H1 (cell line): ENCODE data around the gene RAPGEF5. TPM values are rescaled to one million over a fixed set of nuclear protein-coding genes. Genes with fewer than 3 reads are reported as not detected.

Experiments used
- CTCF ChIA-PET: fragments of 300-600 bp; sonication (Branson Sonifier 250); formaldehyde crosslinking; loops from one replicate; lab custom pipeline; 2021; ENCODE audit not compliant: partially characterized antibody; lab: Charles Lee
- POLR2A ChIA-PET: fragments of 300-600 bp; sonication (Branson Sonifier 250); formaldehyde crosslinking; loops from one replicate; lab custom pipeline; 2021; ENCODE audit warnings: inconsistent platforms; ENCODE audit not compliant: partially characterized antibody; lab: Charles Lee
- DNase-seq, 2 experiments: peaks; one replicate each; pipeline versions ENCODE4 v3.0.0 to v3.0.0-alpha.2; 2010 to 2022; ENCODE audit warnings: low spot score in 2 of 2, low read depth in 1 of 2, mixed read lengths in 1 of 2
- FAIRE-seq: peaks from 2 replicates; lab custom pipeline; 2011; peaks lifted over from hg19 to GRCh38; lab: Jason Lieb, UNC
- H2AFZ ChIP-seq: 2 replicates; pipeline ENCODE4 v1.8.1; 2012; ENCODE audit warnings: low read length, inconsistent platforms
- H2AK5ac ChIP-seq: 2 replicates; pipeline ENCODE4 v1.6.1; 2013; ENCODE audit warnings: low read depth, low read length
- H2BK120ac ChIP-seq: replicated peaks from 2 replicates; pipeline ENCODE3; 2013; ENCODE audit warnings: low read depth, low read length, inconsistent platforms
- H2BK12ac ChIP-seq: 2 replicates; pipeline ENCODE4 v1.6.1; 2013; ENCODE audit warnings: low read depth, low read length
- H2BK15ac ChIP-seq: 2 replicates; pipeline ENCODE4 v1.6.1; 2013; ENCODE audit warnings: low read length
- H2BK20ac ChIP-seq: 2 replicates; pipeline ENCODE4 v1.6.1; 2013; ENCODE audit warnings: low read length
- H2BK5ac ChIP-seq: 2 replicates; pipeline ENCODE4 v1.6.1; 2013; ENCODE audit warnings: low read depth, low read length
- H3K14ac ChIP-seq: 2 replicates; pipeline ENCODE4 v1.6.1; 2013; ENCODE audit warnings: inconsistent platforms; ENCODE audit not compliant: insufficient read length
- H3K18ac ChIP-seq: 2 replicates; pipeline ENCODE4 v1.6.1; 2013; ENCODE audit warnings: low read length; ENCODE audit errors: extremely low read depth
- H3K23ac ChIP-seq: 2 replicates; pipeline ENCODE4 v1.6.1; 2013; ENCODE audit warnings: inconsistent platforms; ENCODE audit not compliant: insufficient read length
- H3K23me2 ChIP-seq: 2 replicates; pipeline ENCODE4 v1.6.1; 2013; ENCODE audit warnings: low read depth, low read length
- H3K27ac ChIP-seq: 2 replicates; pipeline ENCODE4 v1.6.1; 2011; ENCODE audit warnings: low read depth, low read length, inconsistent platforms
- H3K27me3 ChIP-seq, 4 experiments: replicated peaks in 1 of 4; 1 replicate in 1 of 4; 2 replicates in 3 of 4; pipeline versions ENCODE4 v1.6.1 to v1.8.1; 2011 to 2013; ENCODE audit warnings: low read length in 3 of 4, mild to moderate bottlenecking in 3 of 4, inconsistent platforms in 2 of 4, mixed read lengths in 2 of 4, moderate library complexity in 1 of 4; ENCODE audit not compliant: control insufficient read depth in 3 of 4, insufficient read depth in 3 of 4; ENCODE audit errors: extremely low read depth in 1 of 4
- H3K36me3 ChIP-seq, 4 experiments: 2 replicates each; pipeline versions ENCODE4 v1.6.1 to v1.8.1; 2011 to 2013; ENCODE audit warnings: mild to moderate bottlenecking in 4 of 4, low read length in 3 of 4, moderate library complexity in 2 of 4, control low read depth in 1 of 4, inconsistent platforms in 1 of 4; ENCODE audit not compliant: insufficient read depth in 4 of 4, control insufficient read depth in 2 of 4
- H3K4ac ChIP-seq: replicated peaks from 2 replicates; pipeline ENCODE3; 2013; ENCODE audit warnings: low read length, low read depth, mixed read lengths, inconsistent platforms; ENCODE audit not compliant: insufficient read length
- H3K4me1 ChIP-seq, 4 experiments: replicated peaks in 1 of 4; 1 replicate in 1 of 4; 2 replicates in 3 of 4; pipeline versions ENCODE4 v1.6.1 to v1.8.1; 2011 to 2013; ENCODE audit warnings: low read length in 3 of 4, inconsistent platforms in 2 of 4, mixed read lengths in 1 of 4; ENCODE audit not compliant: insufficient read depth in 4 of 4, control insufficient read depth in 3 of 4
- H3K4me2 ChIP-seq, 2 experiments: 2 replicates each; pipeline versions ENCODE4 v1.6.1 to v1.8.1; 2011 to 2013; ENCODE audit warnings: low read depth in 2 of 2, low read length in 2 of 2, control low read depth in 1 of 2, inconsistent platforms in 1 of 2, mild to moderate bottlenecking in 1 of 2; ENCODE audit not compliant: insufficient read depth in 1 of 2
- H3K4me3 ChIP-seq, 4 experiments: fragments of 200-600, 300-600 bp in 1 of 4; sonication (generic), shearing (Covaris generic), sonication (Bioruptor Twin) in 1 of 4; 2 replicates each; pipeline versions ENCODE4 v1.5.1 to v1.8.1; 2011 to 2016; ENCODE audit warnings: low read length in 4 of 4, low read depth in 3 of 4, control low read depth in 2 of 4, inconsistent platforms in 2 of 4, mild to moderate bottlenecking in 2 of 4, mixed read lengths in 1 of 4, moderate library complexity in 1 of 4; ENCODE audit not compliant: insufficient read depth in 2 of 4; ENCODE audit errors: extremely low read depth in 1 of 4
- H3K56ac ChIP-seq: replicated peaks from 2 replicates; pipeline ENCODE3; 2013; ENCODE audit warnings: low read depth, mild to moderate bottlenecking, mixed read lengths, low read length, inconsistent platforms; ENCODE audit not compliant: insufficient read length
- H3K79me1 ChIP-seq: 2 replicates; pipeline ENCODE4 v1.6.1; 2013; ENCODE audit warnings: low read depth, low read length, control low read depth
- H3K79me2 ChIP-seq, 2 experiments: 2 replicates each; pipeline versions ENCODE4 v1.6.1 to v1.8.1; 2012 to 2013; ENCODE audit warnings: low read length in 2 of 2, mild to moderate bottlenecking in 2 of 2, inconsistent platforms in 1 of 2; ENCODE audit not compliant: insufficient read depth in 2 of 2, control insufficient read depth in 1 of 2
- H3K9ac ChIP-seq, 4 experiments: replicated peaks in 1 of 4; 1 replicate in 1 of 4; 2 replicates in 3 of 4; pipeline versions ENCODE4 v1.6.1 to v1.8.1; 2011 to 2013; ENCODE audit warnings: low read depth in 3 of 4, low read length in 3 of 4, control low read depth in 2 of 4, mild to moderate bottlenecking in 2 of 4, moderate library complexity in 2 of 4, inconsistent platforms in 1 of 4; ENCODE audit errors: extremely low read depth in 1 of 4
- H3K9me3 ChIP-seq, 2 experiments: 2 replicates each; pipeline versions ENCODE4 v1.6.1 to v1.8.1; 2012 to 2013; ENCODE audit warnings: mild to moderate bottlenecking in 2 of 2, moderate library complexity in 2 of 2, control low read depth in 1 of 2, inconsistent platforms in 1 of 2, low read depth in 1 of 2, low read length in 1 of 2, mixed read lengths in 1 of 2; ENCODE audit not compliant: insufficient read depth in 2 of 2
- H4K20me1 ChIP-seq, 2 experiments: replicated peaks in 1 of 2; 2 replicates each; pipeline versions ENCODE3 to v1.8.1; 2011 to 2013; ENCODE audit warnings: inconsistent platforms in 2 of 2, low read length in 2 of 2, mild to moderate bottlenecking in 1 of 2; ENCODE audit not compliant: insufficient read depth in 2 of 2, control insufficient read depth in 1 of 2
- H4K5ac ChIP-seq: 2 replicates; pipeline ENCODE4 v1.6.1; 2013; ENCODE audit warnings: low read length, low read depth, mixed read lengths, inconsistent platforms; ENCODE audit not compliant: insufficient read length
- H4K8ac ChIP-seq: 2 replicates; pipeline ENCODE4 v1.8.0; 2013; ENCODE audit warnings: mild to moderate bottlenecking, moderate library complexity, low read length, inconsistent platforms; ENCODE audit not compliant: insufficient read depth; ENCODE audit errors: extremely low read depth
- H4K91ac ChIP-seq: replicated peaks from 2 replicates; pipeline ENCODE3; 2013; ENCODE audit warnings: low read length, mixed read lengths, inconsistent platforms; ENCODE audit not compliant: insufficient read length
- KDM1A ChIP-seq: fragments of 200-600, 300-600 bp; sonication (generic); IDR thresholded peaks from 2 replicates; pipeline ENCODE4 v1.7.1; 2016; ENCODE audit warnings: mild to moderate bottlenecking, low read length, borderline replicate concordance
- RFX5 ChIP-seq: IDR thresholded peaks from 2 replicates; pipeline ENCODE4 v1.6.1; 2011; ENCODE audit warnings: low read depth, low read length, improper control_type of control experiment, borderline replicate concordance
- TEAD4 ChIP-seq: IDR thresholded peaks from 2 replicates; pipeline ENCODE4 v1.6.1; 2012; ENCODE audit warnings: low read depth, low read length, inconsistent platforms, mixed read lengths
- WGBS, 2 experiments: shearing (Covaris generic) in 1 of 2; methylation state at CpG; one replicate each; pipeline versions ENCODE4 v1.1.6 to v1.1.7; 2013 to 2015; ENCODE audit warnings: low lambda C conversion rate in 2 of 2, mixed read lengths in 2 of 2, inconsistent platforms in 1 of 2, low coverage in 1 of 2, missing lambda C conversion rate in 1 of 2; ENCODE audit not compliant: insufficient replicate concordance in 2 of 2, insufficient coverage in 1 of 2, insufficient read length in 1 of 2; ENCODE audit errors: extremely low coverage in 1 of 2, missing lambda C conversion rate in 1 of 2; 5-methylcytosine and 5-hydroxymethylcytosine counted together
- polyA plus RNA-seq, 7 experiments: library from polyadenylated mRNA; depleted of rRNA in 3 of 7; stranded (reverse) in 5 of 7; unstranded in 2 of 7; fragments of >200 nt in 5 of 7; fragments of 200-250 nt in 2 of 7; gene quantifications; 1 replicate in 5 of 7; 2 replicates in 1 of 7; 4 replicates in 1 of 7; pipeline versions ENCODE4 v1.2.1 to v1.2.3, GENCODE V29; 2011 to 2013; ENCODE audit warnings: missing spikeins in 2 of 7, mixed read lengths in 2 of 7
- total RNA-seq: library from RNA; stranded (reverse); fragmentation: NEBNext Ultra II Directional; extraction: Animal tissue kit (Norgen Biotek cat#: 25700); gene quantifications from 2 replicates; pipeline ENCODE4 v1.2.1, GENCODE V29; 2021
- TF ChIP-seq, protein P1 (sequence below): IDR thresholded peaks from 2 replicates; pipeline ENCODE4 v1.6.1; 2012; ENCODE audit warnings: inconsistent platforms

The RAPGEF5 gene
- total and polyA plus RNA-seq, 2 of the 8 experiments (the other 6 are each of a cell fraction or from before 2014, with no cell fraction given): 4.4 to 22.9 TPM

DNA sequence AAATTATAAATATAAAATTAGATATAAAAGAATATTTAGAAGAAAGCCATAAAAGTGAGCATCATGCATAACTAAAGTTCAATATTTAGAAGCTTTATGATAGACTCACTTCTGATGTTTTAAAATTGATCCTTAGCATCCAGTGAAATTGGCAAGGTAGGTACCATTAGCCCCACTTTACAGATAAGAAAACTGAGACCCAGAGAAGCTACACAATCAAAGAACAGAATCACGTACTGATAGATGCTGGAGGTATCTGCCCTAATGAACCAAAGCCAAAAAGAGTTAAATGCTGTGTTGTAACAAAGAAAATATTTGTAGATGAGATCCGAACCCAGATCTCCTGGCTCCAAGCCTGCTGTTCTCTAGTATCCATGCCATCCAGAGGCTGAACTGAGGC, 42.6 kb upstream of the RAPGEF5 start:
- H3K4me1 ChIP-seq: peaks cover 0 to 3% (median 0%) of the 10 kb centered on the region in 4 experiments; a peak in 1 of 7 replicates
- TF ChIP-seq RFX5: no peak
- TF ChIP-seq KDM1A: 0 out of 2 replicates have a peak, but pooled peaks have one; percentile 17
- TF ChIP-seq, protein P1, sequence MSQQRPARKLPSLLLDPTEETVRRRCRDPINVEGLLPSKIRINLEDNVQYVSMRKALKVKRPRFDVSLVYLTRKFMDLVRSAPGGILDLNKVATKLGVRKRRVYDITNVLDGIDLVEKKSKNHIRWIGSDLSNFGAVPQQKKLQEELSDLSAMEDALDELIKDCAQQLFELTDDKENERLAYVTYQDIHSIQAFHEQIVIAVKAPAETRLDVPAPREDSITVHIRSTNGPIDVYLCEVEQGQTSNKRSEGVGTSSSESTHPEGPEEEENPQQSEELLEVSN: no peak
- no peak for TF ChIP-seq TEAD4
- no peak overlapping the region for H2AFZ ChIP-seq
- 81% methylated on average over 2 of the region's 2 CpGs; no CpG with 5 or more reads in 1 of the 2 experiments for WGBS, 2 experiments
- FAIRE-seq (no peak), DNase-seq (no peak)
- H3K56ac ChIP-seq: no peak overlapping the region
- no peak overlapping the region for H3K4me3 ChIP-seq
- H3K79me1 ChIP-seq: no peaks in the 10 kb centered on the region
- H3K9me3 ChIP-seq: no peaks in the 10 kb centered on the region
- H4K91ac ChIP-seq: no peak overlapping the region
- no peak overlapping the region for H3K14ac ChIP-seq
- H3K36me3 ChIP-seq: no peaks in the 10 kb centered on the region
- H3K18ac ChIP-seq: no peak overlapping the region
- no peak overlapping the region for H3K27ac ChIP-seq
- H4K8ac ChIP-seq: no peak overlapping the region
- H4K20me1 ChIP-seq: no peaks in the 10 kb centered on the region
- H3K9ac ChIP-seq: no peak overlapping the region
- no peak overlapping the region for H4K5ac ChIP-seq
- no peak overlapping the region for H3K23ac ChIP-seq
- H2BK12ac ChIP-seq: no peak overlapping the region
- no peak overlapping the region for H3K4ac ChIP-seq
- no peak overlapping the region for H3K4me2 ChIP-seq
- no peaks in the 10 kb centered on the region for H3K23me2 ChIP-seq
- no peak overlapping the region for H2BK120ac ChIP-seq
- POLR2A ChIA-PET: no interaction called here
- CTCF ChIA-PET: interaction anchor here (1.5 to 2.5 kb wide), 2 partner anchors 9 to 290 kb away, joined by 5 to 9 read pairs; no protein-coding TSS in a partner anchor
- no peak overlapping the region for H2BK15ac ChIP-seq
- no peak overlapping the region for H2BK20ac ChIP-seq
- no peaks in the 10 kb centered on the region for H3K79me2 ChIP-seq
- no peak overlapping the region for H2AK5ac ChIP-seq
- no peaks in the 10 kb centered on the region for H3K27me3 ChIP-seq
- no peak overlapping the region for H2BK5ac ChIP-seq
